Measurements from ENCODE around the gene DNAJC2.

DNA sequence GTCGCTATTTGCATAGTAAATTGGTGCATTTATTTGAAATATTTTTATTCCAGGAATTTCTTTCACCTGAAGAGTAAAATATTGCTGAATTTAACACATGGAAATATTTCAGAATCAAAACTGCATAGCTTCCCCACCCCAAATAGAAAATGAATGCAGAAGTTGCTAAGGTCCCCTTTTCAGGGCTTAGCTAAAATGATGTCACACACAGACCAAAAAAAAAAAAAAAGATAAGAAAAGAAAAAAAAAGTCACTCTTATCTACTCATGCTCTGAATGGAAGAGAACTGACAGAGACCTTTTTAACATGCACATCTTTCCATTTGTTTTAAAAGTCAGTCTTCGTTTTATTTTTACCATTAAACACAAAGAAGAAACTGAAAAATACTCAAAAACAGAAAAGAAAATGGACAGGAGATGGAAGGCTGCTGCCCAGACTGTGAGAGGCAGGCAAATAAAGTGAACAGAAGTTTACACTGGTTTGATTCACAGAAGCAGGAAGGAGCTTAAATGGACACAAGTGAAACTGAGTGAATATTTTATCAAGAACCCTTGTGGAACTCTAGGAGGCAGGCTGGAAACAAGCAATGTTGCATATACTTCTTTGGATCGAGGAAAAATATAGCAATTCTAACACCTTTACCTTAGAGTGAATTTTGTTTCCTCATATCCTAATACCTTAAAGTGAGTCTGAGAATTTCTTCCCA, 34.9 kb upstream of the DNAJC2 start:
- TF ChIP-seq, protein P1, sequence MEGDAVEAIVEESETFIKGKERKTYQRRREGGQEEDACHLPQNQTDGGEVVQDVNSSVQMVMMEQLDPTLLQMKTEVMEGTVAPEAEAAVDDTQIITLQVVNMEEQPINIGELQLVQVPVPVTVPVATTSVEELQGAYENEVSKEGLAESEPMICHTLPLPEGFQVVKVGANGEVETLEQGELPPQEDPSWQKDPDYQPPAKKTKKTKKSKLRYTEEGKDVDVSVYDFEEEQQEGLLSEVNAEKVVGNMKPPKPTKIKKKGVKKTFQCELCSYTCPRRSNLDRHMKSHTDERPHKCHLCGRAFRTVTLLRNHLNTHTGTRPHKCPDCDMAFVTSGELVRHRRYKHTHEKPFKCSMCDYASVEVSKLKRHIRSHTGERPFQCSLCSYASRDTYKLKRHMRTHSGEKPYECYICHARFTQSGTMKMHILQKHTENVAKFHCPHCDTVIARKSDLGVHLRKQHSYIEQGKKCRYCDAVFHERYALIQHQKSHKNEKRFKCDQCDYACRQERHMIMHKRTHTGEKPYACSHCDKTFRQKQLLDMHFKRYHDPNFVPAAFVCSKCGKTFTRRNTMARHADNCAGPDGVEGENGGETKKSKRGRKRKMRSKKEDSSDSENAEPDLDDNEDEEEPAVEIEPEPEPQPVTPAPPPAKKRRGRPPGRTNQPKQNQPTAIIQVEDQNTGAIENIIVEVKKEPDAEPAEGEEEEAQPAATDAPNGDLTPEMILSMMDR (IDR thresholded peaks at IDR 0.05): no peak
- no peak for TF ChIP-seq POLR2A (IDR thresholded peaks at IDR 0.05)
